Thoracic aorta (tissue), 2 donors: ENCODE results near the gene PANK1. TPM values are rescaled to one million over a fixed set of nuclear protein-coding genes. Genes with fewer than 3 reads are reported as not detected.

Experiments used
- ATAC-seq: fragments of 150-250 bp; one replicate; pipeline ENCODE4 v1.8.0; 2017; ENCODE audit warnings: low read depth; ENCODE audit not compliant: insufficient number of reproducible peaks, low FRiP score
- DNase-seq: peaks from one replicate; pipeline ENCODE4 v3.0.0-alpha.2; 2020; ENCODE audit warnings: low spot score
- H3K27ac ChIP-seq, 2 donors: fragments of 200-600 bp; sonication (generic); 1 replicate in 1 of 2; 2 replicates in 1 of 2; pipeline ENCODE4 v1.5.1; 2016; ENCODE audit warnings: mild to moderate bottlenecking in 2 of 2, moderate library complexity in 2 of 2
- H3K27me3 ChIP-seq: fragments of 200-600 bp; sonication (generic); replicated peaks from 2 replicates; pipeline ENCODE4 v1.6.0; 2016; ENCODE audit warnings: mild to moderate bottlenecking; ENCODE audit not compliant: insufficient read depth
- H3K36me3 ChIP-seq: fragments of 200-600 bp; sonication (generic); one replicate; pipeline ENCODE4 v1.5.1; 2016
- H3K4me1 ChIP-seq, 2 donors: fragments of 200-600 bp; sonication (generic); 1 replicate in 1 of 2; 2 replicates in 1 of 2; pipeline versions ENCODE4 v1.5.1 to v1.6.0; 2016; ENCODE audit warnings: low read depth in 2 of 2, mild to moderate bottlenecking in 1 of 2; ENCODE audit not compliant: control insufficient read depth in 1 of 2
- H3K4me3 ChIP-seq: fragments of 200-600 bp; sonication (generic); 2 replicates; pipeline ENCODE4 v1.5.1; 2016; ENCODE audit warnings: mild to moderate bottlenecking
- H3K9me3 ChIP-seq: fragments of 200-600 bp; sonication (generic); 2 replicates; pipeline ENCODE4 v1.5.1; 2016
- CTCF ChIP-seq: fragments of 200-600 bp; sonication (generic); IDR thresholded peaks from one replicate; pipeline ENCODE4 v1.5.1; 2019; ENCODE audit warnings: antibody characterized with exemption
- total RNA-seq, 2 donors: library from RNA; depleted of rRNA; stranded (reverse); fragments of >200 nt; gene quantifications; one replicate each; pipeline versions ENCODE4 v1.1.0 to v1.2.3, GENCODE V29; 2016

The PANK1 gene
- total RNA-seq, 2 donors from 2014 or later, result 0.95 to 5.5 TPM

GRCh38 chr10:89648074-89648473 lies 3.0 kb upstream of the PANK1 start:
- H3K36me3 ChIP-seq, result no peaks in the 10 kb centered on the region
- no peaks in the 10 kb centered on the region for H3K9me3 ChIP-seq
- DNase-seq (no peak), ATAC-seq (no peak)
- no peaks in the 10 kb centered on the region for H3K27me3 ChIP-seq
- H3K4me3 ChIP-seq, result no peak overlapping the region
- peaks cover 5 to 13% of the 10 kb centered on the region in 2 donors for H3K4me1 ChIP-seq
- TF ChIP-seq CTCF, result no peak
- no peak overlapping the region for H3K27ac ChIP-seq

GRCh38 chr10:89646889-89647657 lies 2.0 kb upstream of the PANK1 start:
- H3K9me3 ChIP-seq, result no peaks in the 10 kb centered on the region
- no peaks in the 10 kb centered on the region for H3K27me3 ChIP-seq
- H3K27ac ChIP-seq, result no peak overlapping the region
- H3K36me3 ChIP-seq, result no peaks in the 10 kb centered on the region
- ATAC-seq (no peak), DNase-seq (no peak)
- H3K4me1 ChIP-seq, result peaks cover 6 to 15% of the 10 kb centered on the region in 2 donors
- no peak for TF ChIP-seq CTCF
- no peak overlapping the region for H3K4me3 ChIP-seq

GRCh38 chr10:89645742-89646172 lies 715 bp upstream of the PANK1 start:
- no peaks in the 10 kb centered on the region for H3K9me3 ChIP-seq
- ATAC-seq (no peak), DNase-seq (no peak)
- H3K4me3 ChIP-seq, result peak overlapping the region; percentile 78
- TF ChIP-seq CTCF, result no peak
- H3K27ac ChIP-seq, result peak overlapping the region; percentile 62 to 71
- peaks cover 6 to 17% of the 10 kb centered on the region in 2 donors for H3K4me1 ChIP-seq
- H3K36me3 ChIP-seq, result no peaks in the 10 kb centered on the region
- H3K27me3 ChIP-seq, result no peaks in the 10 kb centered on the region

- Histone ChIP-seq H3K27me3 (no peaks in the 10 kb centered on the region), H3K4me1 (peaks cover 6 to 21% of the 10 kb centered on the region in 2 donors), H3K27ac (peak overlapping the region; percentile 62 to 71), H3K36me3 (no peaks in the 10 kb centered on the region), H3K4me3 (peak overlapping the region; percentile 78), H3K9me3 (no peaks in the 10 kb centered on the region)
- DNase-seq (no peak), ATAC-seq (no peak)
- TF ChIP-seq CTCF, result no peak
Measured at GRCh38 chr10:89644691-89644966, 413 bp downstream of the PANK1 start.

GRCh38 chr10:89643812-89644690 lies 991 bp downstream of the PANK1 start:
- Histone ChIP-seq H3K4me1 (peaks cover 6 to 21% of the 10 kb centered on the region in 2 donors), H3K27ac (peak overlapping the region; percentile 62 to 71), H3K4me3 (peak overlapping the region; percentile 78), H3K27me3 (no peaks in the 10 kb centered on the region), H3K9me3 (no peaks in the 10 kb centered on the region), H3K36me3 (no peaks in the 10 kb centered on the region)
- peak; percentile 25 for DNase-seq
- ATAC-seq, result peak; percentile 93
- no peak for TF ChIP-seq CTCF
